B cell (primary cell): Measurements from ENCODE around the gene KCNQ5. TPM values are rescaled to one million over a fixed set of nuclear protein-coding genes. Genes with fewer than 3 reads are reported as not detected.

Experiments used
- ATAC-seq: fragments of 200-7000 bp; cut with Tn5 transposase; one replicate; pipeline ENCODE4 v1.10.0; 2021; ENCODE audit warnings: low read depth, mild to moderate bottlenecking, moderate number of reproducible peaks, moderate library complexity
- CTCF ChIA-PET: fragments of 350-600 bp; sonication (Branson Sonifier 250); formaldehyde crosslinking; loops from one replicate; lab custom pipeline; 2021; ENCODE audit warnings: antibody characterized with exemption, inconsistent platforms; lab: Charles Lee
- POLR2A ChIA-PET: fragments of 350-600 bp; sonication (Branson Sonifier 250); formaldehyde crosslinking; loops from one replicate; lab custom pipeline; 2021; ENCODE audit warnings: antibody characterized with exemption; lab: Charles Lee
- DNase-seq: peaks from one replicate; pipeline ENCODE4 v3.0.0; 2013
- H2AFZ ChIP-seq: 2 replicates; pipeline ENCODE4 v1.6.1; 2012; ENCODE audit warnings: mild to moderate bottlenecking, low read depth, low read length; ENCODE audit not compliant: insufficient read depth, poor library complexity, severe bottlenecking
- H3K27ac ChIP-seq, 2 donors: 1 replicate in 1 of 2; 2 replicates in 1 of 2; pipeline ENCODE4 v1.5.1; 2012 to 2013; ENCODE audit warnings: low read length in 2 of 2, mild to moderate bottlenecking in 2 of 2, moderate library complexity in 1 of 2
- H3K27me3 ChIP-seq, 4 experiments: fragments of 200-600 bp in 1 of 4; sonication (generic) in 1 of 4; replicated peaks in 1 of 4; 1 replicate in 2 of 4; 2 replicates in 2 of 4; pipeline versions ENCODE4 v1.6.1 to v1.7.0; 2013 to 2016; ENCODE audit warnings: low read length in 3 of 4, mild to moderate bottlenecking in 2 of 4, mixed read lengths in 1 of 4, moderate library complexity in 1 of 4; ENCODE audit not compliant: insufficient read depth in 4 of 4, control insufficient read depth in 3 of 4; ENCODE audit errors: control extremely low read depth in 1 of 4
- H3K36me3 ChIP-seq, 2 experiments: replicated peaks in 1 of 2; 1 replicate in 1 of 2; 2 replicates in 1 of 2; pipeline versions ENCODE4 v1.6.1 to v1.7.1; 2013; ENCODE audit warnings: low read length in 1 of 2; ENCODE audit not compliant: insufficient read depth in 2 of 2, control insufficient read depth in 1 of 2; ENCODE audit errors: control extremely low read depth in 1 of 2, extremely low read depth in 1 of 2
- H3K4me1 ChIP-seq, 2 donors: fragments of 200-600 bp in 1 of 2; sonication (generic) in 1 of 2; 1 replicate in 1 of 2; 2 replicates in 1 of 2; pipeline versions ENCODE4 v1.5.1 to v1.6.1; 2013 to 2017; ENCODE audit warnings: low read length in 2 of 2; ENCODE audit not compliant: control insufficient read depth in 2 of 2, insufficient read depth in 2 of 2
- H3K4me2 ChIP-seq: replicated peaks from 2 replicates; pipeline ENCODE3; 2012; ENCODE audit warnings: mild to moderate bottlenecking, low read depth, low read length; ENCODE audit not compliant: poor library complexity, severe bottlenecking
- H3K4me3 ChIP-seq, 5 experiments: fragments of 200-600 bp in 1 of 5; sonication (generic) in 1 of 5; 1 replicate in 3 of 5; 2 replicates in 2 of 5; pipeline versions ENCODE4 v1.5.1 to v1.7.0; 2011 to 2016; ENCODE audit warnings: low read length in 4 of 5, mild to moderate bottlenecking in 4 of 5, low read depth in 2 of 5, control low read depth in 1 of 5, moderate library complexity in 1 of 5; ENCODE audit not compliant: insufficient read depth in 1 of 5; ENCODE audit errors: control extremely low read depth in 1 of 5, extremely low read depth in 1 of 5
- H3K79me2 ChIP-seq: fragments of 200-600 bp; sonication (generic); one replicate; pipeline ENCODE4 v1.6.0; 2016; ENCODE audit warnings: low read length; ENCODE audit not compliant: control insufficient read depth, insufficient read depth
- H3K9ac ChIP-seq: fragments of 200-600 bp; sonication (generic); 2 replicates; pipeline ENCODE4 v1.6.1; 2017; ENCODE audit warnings: mild to moderate bottlenecking, low read length, moderate library complexity
- H3K9me3 ChIP-seq, 3 donors: one replicate each; pipeline versions ENCODE4 v1.6.1 to v1.7.1; 2013; ENCODE audit warnings: low read length in 2 of 3; ENCODE audit not compliant: control insufficient read depth in 2 of 3, insufficient read depth in 1 of 3; ENCODE audit errors: control extremely low read depth in 1 of 3
- H4K20me1 ChIP-seq: 2 replicates; pipeline ENCODE4 v1.6.0; 2012; ENCODE audit warnings: mild to moderate bottlenecking, low read length; ENCODE audit not compliant: insufficient read depth, control insufficient read depth, poor library complexity, severe bottlenecking
- H3K27ac Mint-ChIP-seq: one replicate; pipeline ENCODE4 v1.8.0; 2021; ENCODE audit warnings: mixed read lengths
- H3K27me3 Mint-ChIP-seq: one replicate; pipeline ENCODE4 v1.8.0; 2021; ENCODE audit warnings: mixed read lengths
- H3K4me1 Mint-ChIP-seq: one replicate; pipeline ENCODE4 v1.8.0; 2021; ENCODE audit warnings: mixed read lengths
- H3K4me3 Mint-ChIP-seq: one replicate; pipeline ENCODE4 v1.8.0; 2021; ENCODE audit warnings: mixed read lengths
- H3K9me3 Mint-ChIP-seq: one replicate; pipeline ENCODE4 v1.8.0; 2022; ENCODE audit warnings: mixed read lengths; ENCODE audit not compliant: insufficient read depth
- EZH2 ChIP-seq: IDR thresholded peaks from 2 replicates; pipeline ENCODE4 v1.6.1; 2012; ENCODE audit warnings: borderline replicate concordance, low read depth, mild to moderate bottlenecking, moderate library complexity, low read length; ENCODE audit not compliant: insufficient read depth, poor library complexity, severe bottlenecking
- WGBS: methylation state at CpG from one replicate; pipeline ENCODE4 v1.1.5; 2013; ENCODE audit warnings: missing lambda C conversion rate; ENCODE audit not compliant: insufficient coverage; 5-methylcytosine and 5-hydroxymethylcytosine counted together
- intact Hi-C: fragments of 100-400 bp; cut with micrococcal nuclease; formaldehyde crosslinking; loops from one replicate; pipeline ENCODE4 v1.10.0; 2022
- polyA plus RNA-seq: library from polyadenylated mRNA; depleted of rRNA; stranded (reverse); fragments of >200 nt; gene quantifications from 2 replicates; pipeline ENCODE4 v1.2.3, GENCODE V29; 2012
- total RNA-seq, 2 donors: library from RNA; stranded (reverse); fragments of 120-200 nt in 1 of 2; gene quantifications; 1 replicate in 1 of 2; 2 replicates in 1 of 2; pipeline versions ENCODE4 v1.2.3 to v1.2.4, GENCODE V29; 2013 to 2022
- TF ChIP-seq, protein P1 (sequence below): fragments of 200-600 bp; IDR thresholded peaks from one replicate; pipeline ENCODE4 v1.8.0; 2022; ENCODE audit warnings: antibody characterized with exemption, mild to moderate bottlenecking

The KCNQ5 gene
- total and polyA plus RNA-seq, 2 donors (not counting 1 experiment from before 2014, with no cell fraction given), result 2.3 to 9.4 TPM

DNA sequence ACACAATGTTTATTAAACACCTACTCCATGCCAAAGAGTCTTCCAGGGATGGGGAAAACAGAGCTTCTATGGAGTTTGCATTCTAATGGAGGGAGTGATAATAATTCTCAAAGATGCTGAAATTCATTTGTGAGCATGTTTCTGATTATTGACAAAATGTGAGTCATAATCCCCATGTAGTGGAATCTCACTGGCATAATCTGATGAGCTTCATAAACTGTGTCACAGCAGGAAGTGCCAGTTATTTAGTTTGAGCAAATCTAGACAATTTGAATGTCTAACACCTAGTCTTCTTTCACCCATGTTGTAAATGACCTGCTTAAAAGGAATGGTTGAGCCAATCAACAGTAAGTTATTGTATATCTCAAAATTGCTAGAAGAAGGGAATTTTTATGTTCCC is 95.1 kb downstream of the KCNQ5 start:
- no peak overlapping the region for H3K9ac ChIP-seq
- TF ChIP-seq, protein P1, sequence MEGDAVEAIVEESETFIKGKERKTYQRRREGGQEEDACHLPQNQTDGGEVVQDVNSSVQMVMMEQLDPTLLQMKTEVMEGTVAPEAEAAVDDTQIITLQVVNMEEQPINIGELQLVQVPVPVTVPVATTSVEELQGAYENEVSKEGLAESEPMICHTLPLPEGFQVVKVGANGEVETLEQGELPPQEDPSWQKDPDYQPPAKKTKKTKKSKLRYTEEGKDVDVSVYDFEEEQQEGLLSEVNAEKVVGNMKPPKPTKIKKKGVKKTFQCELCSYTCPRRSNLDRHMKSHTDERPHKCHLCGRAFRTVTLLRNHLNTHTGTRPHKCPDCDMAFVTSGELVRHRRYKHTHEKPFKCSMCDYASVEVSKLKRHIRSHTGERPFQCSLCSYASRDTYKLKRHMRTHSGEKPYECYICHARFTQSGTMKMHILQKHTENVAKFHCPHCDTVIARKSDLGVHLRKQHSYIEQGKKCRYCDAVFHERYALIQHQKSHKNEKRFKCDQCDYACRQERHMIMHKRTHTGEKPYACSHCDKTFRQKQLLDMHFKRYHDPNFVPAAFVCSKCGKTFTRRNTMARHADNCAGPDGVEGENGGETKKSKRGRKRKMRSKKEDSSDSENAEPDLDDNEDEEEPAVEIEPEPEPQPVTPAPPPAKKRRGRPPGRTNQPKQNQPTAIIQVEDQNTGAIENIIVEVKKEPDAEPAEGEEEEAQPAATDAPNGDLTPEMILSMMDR, result no peak
- TF ChIP-seq EZH2, result no peak
- ATAC-seq, result no peak
- Mint-ChIP-seq H3K27ac (no peak overlapping the region), H3K27me3 (no peaks in the 10 kb centered on the region), H3K9me3 (no peaks in the 10 kb centered on the region), H3K4me3 (no peak overlapping the region), H3K4me1 (peaks cover 3% of the 10 kb centered on the region)
- H3K36me3 ChIP-seq, result no peaks in the 10 kb centered on the region
- peaks cover 3 to 4% of the 10 kb centered on the region in 2 donors for H3K4me1 ChIP-seq
- H3K27me3 ChIP-seq, result no peaks in the 10 kb centered on the region
- no peak overlapping the region for H2AFZ ChIP-seq
- H4K20me1 ChIP-seq, result no peaks in the 10 kb centered on the region
- no peaks in the 10 kb centered on the region for H3K79me2 ChIP-seq
- DNase-seq, result no peak
- H3K4me2 ChIP-seq, result no peak overlapping the region
- no peaks in the 10 kb centered on the region for H3K9me3 ChIP-seq
- no peak overlapping the region for H3K4me3 ChIP-seq
- POLR2A ChIA-PET, result no interaction called here
- H3K27ac ChIP-seq, result no peak overlapping the region
- intact Hi-C loops, result no loop called here
- CTCF ChIA-PET, result no interaction called here

DNA sequence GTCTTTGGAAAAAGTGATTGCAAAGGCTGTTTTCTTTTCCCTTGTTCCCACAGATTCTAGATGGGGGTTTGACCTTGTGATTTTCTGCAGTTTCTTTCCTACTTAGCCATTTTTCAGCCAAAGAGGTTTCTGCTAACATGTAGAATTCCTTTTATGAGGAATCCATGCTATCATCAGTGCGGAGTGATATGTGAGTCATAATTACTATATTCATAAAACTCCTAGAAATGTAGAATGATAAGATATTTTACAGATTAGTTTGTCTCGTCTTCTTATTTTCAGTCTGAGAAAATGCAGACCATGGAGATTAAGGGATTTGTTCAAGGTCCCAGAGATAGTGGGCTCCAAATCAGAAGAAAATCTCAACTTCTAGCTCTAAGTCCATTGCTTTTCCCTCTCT is 98.6 kb downstream of the KCNQ5 start:
- H3K4me1 Mint-ChIP-seq, result peaks cover 16% of the 10 kb centered on the region
- Histone ChIP-seq H3K36me3 (no peaks in the 10 kb centered on the region), H2AFZ (no peak overlapping the region), H4K20me1 (no peaks in the 10 kb centered on the region), H3K79me2 (peaks cover 2% of the 10 kb centered on the region), H3K27ac (no peak overlapping the region), H3K9ac (no peak overlapping the region), H3K9me3 (no peaks in the 10 kb centered on the region), H3K4me1 (peaks cover 10 to 13% of the 10 kb centered on the region in 2 donors), H3K4me2 (no peak overlapping the region), H3K4me3 (no peak overlapping the region), H3K27me3 (no peaks in the 10 kb centered on the region)
- no peak for DNase-seq
- H3K27me3 Mint-ChIP-seq, result no peaks in the 10 kb centered on the region
- H3K27ac Mint-ChIP-seq, result no peak overlapping the region
- no peaks in the 10 kb centered on the region for H3K9me3 Mint-ChIP-seq
- intact Hi-C loops, result no loop called here
- CTCF ChIA-PET, result no interaction called here
- POLR2A ChIA-PET, result no interaction called here
- WGBS, result no CpG with 5 or more reads among the region's 2 CpGs
- no peak overlapping the region for H3K4me3 Mint-ChIP-seq
- ATAC-seq, result no peak
- TF ChIP-seq EZH2, result no peak
- TF ChIP-seq, protein P1, result no peak
